ENCODE data around the gene GRK5. TPM values are rescaled to one million over a fixed set of nuclear protein-coding genes. Genes with fewer than 3 reads are reported as not detected.

GRK5 gene
- total RNA-seq, 1 donor from 2014 or later: 77.6 TPM

- Mint-ChIP-seq H3K4me1 (ENCODE audit: low read depth, unreplicated experiment) (peaks cover 13% of the 10 kb centered on the region), H3K4me3 (ENCODE audit: unreplicated experiment) (peak within 1 kb of the TSS; percentile 87), H3K27ac (ENCODE audit: unreplicated experiment) (peak within 1 kb of the TSS; percentile 24), H3K36me3 (ENCODE audit: unreplicated experiment) (no peaks in the 10 kb centered on the region), H3K27me3 (ENCODE audit: unreplicated experiment) (no peaks in the 10 kb centered on the region), H3K9me3 (ENCODE audit: unreplicated experiment) (peaks cover 7% of the 10 kb centered on the region)
- DNase-seq: peak; percentile 66
- TF ChIP-seq CTCF (IDR thresholded peaks at IDR 0.05; ENCODE audit: partially characterized antibody, unreplicated experiment): no peak
Measured at GRCh38 chr10:119165171-119166117, 41.9 kb upstream of the GRK5 start, which contains the start of gene SFXN4. SFXN4 (minus strand) TSS chr10:119165714; CDS start chr10:119165647, 67 bp downstream.

DNA sequence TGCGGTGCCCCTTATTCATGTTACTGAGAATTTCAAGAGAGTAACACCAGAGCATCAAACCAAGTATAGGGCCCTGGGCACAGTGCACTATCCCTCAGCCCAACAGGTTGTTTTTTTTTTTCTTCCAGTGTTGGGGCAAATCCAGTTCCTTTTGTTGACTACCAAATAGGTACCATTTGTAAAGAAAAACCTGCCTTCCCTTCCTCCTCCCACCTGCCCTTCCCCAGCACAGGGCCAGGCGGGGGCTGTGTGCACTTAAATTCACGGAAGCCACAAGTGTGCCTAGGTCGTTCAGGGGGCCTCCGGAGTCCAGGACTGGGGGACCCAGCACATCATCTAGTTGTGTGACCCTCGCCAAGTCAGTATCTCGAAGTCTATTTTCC is 41.3 kb upstream of the GRK5 start:
- DNase-seq: no peak
- TF ChIP-seq CTCF (IDR thresholded peaks at IDR 0.05; ENCODE audit: partially characterized antibody, unreplicated experiment): no peak
- Mint-ChIP-seq H3K36me3 (ENCODE audit: unreplicated experiment) (no peaks in the 10 kb centered on the region), H3K9me3 (ENCODE audit: unreplicated experiment) (peaks cover 7% of the 10 kb centered on the region), H3K27me3 (ENCODE audit: unreplicated experiment) (no peaks in the 10 kb centered on the region), H3K4me1 (ENCODE audit: low read depth, unreplicated experiment) (peaks cover 13% of the 10 kb centered on the region), H3K4me3 (ENCODE audit: unreplicated experiment) (peak overlapping the region; percentile 87), H3K27ac (ENCODE audit: unreplicated experiment) (peak overlapping the region; percentile 24)

DNA sequence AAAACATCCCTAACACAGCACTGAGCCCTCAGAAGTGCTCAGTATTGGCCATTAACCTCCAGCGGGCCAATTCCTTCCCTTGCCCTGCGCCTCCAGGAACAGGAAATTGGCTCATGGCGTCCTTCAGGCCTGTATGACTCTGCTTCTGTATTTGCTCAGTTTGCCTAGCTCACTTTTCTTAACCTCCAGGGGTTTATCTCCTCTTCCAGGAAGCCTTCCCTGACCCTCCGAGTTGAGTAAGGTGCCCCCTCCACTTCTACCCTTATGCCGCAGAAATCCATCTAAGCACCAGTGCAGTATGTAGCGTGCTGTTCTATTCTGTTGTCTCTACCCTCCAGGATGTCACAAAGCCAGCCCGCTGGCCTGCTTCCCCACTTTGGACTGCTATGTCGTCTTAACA is 40.8 kb upstream of the GRK5 start:
- no peak for DNase-seq
- peak overlapping the region; percentile 24 for H3K27ac Mint-ChIP-seq (ENCODE audit: unreplicated experiment)
- peaks cover 7% of the 10 kb centered on the region for H3K9me3 Mint-ChIP-seq (ENCODE audit: unreplicated experiment)
- H3K36me3 Mint-ChIP-seq (ENCODE audit: unreplicated experiment): no peaks in the 10 kb centered on the region
- no peak for TF ChIP-seq CTCF (IDR thresholded peaks at IDR 0.05; ENCODE audit: partially characterized antibody, unreplicated experiment)
- H3K4me1 Mint-ChIP-seq (ENCODE audit: low read depth, unreplicated experiment): peaks cover 13% of the 10 kb centered on the region
- H3K4me3 Mint-ChIP-seq (ENCODE audit: unreplicated experiment): peak overlapping the region; percentile 87
- H3K27me3 Mint-ChIP-seq (ENCODE audit: unreplicated experiment): no peaks in the 10 kb centered on the region

DNA sequence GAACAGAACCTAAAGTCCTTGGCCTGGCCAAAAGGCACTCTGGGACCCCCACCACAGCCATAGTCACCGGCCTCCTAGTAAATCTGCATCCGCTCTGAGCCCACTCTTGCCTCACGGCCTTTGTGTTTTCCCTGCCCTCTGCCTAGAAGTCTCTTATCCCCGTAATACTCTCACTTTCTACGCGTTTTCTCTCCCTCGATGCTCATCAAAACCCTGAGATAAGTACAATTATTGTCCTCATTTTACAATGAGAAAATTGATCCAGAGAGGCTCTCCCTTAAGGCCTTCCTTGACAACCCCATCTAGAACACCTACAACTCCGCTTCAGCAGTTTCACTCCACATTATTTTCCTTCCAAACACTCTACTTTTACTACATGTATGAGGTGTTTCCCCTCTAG is 40.3 kb upstream of the GRK5 start:
- no peak for DNase-seq
- H3K4me1 Mint-ChIP-seq (ENCODE audit: low read depth, unreplicated experiment): peaks cover 10% of the 10 kb centered on the region
- peak overlapping the region; percentile 24 for H3K27ac Mint-ChIP-seq (ENCODE audit: unreplicated experiment)
- peak overlapping the region; percentile 87 for H3K4me3 Mint-ChIP-seq (ENCODE audit: unreplicated experiment)
- no peaks in the 10 kb centered on the region for H3K27me3 Mint-ChIP-seq (ENCODE audit: unreplicated experiment)
- peaks cover 7% of the 10 kb centered on the region for H3K9me3 Mint-ChIP-seq (ENCODE audit: unreplicated experiment)
- no peaks in the 10 kb centered on the region for H3K36me3 Mint-ChIP-seq (ENCODE audit: unreplicated experiment)
- no peak for TF ChIP-seq CTCF (IDR thresholded peaks at IDR 0.05; ENCODE audit: partially characterized antibody, unreplicated experiment)

DNA sequence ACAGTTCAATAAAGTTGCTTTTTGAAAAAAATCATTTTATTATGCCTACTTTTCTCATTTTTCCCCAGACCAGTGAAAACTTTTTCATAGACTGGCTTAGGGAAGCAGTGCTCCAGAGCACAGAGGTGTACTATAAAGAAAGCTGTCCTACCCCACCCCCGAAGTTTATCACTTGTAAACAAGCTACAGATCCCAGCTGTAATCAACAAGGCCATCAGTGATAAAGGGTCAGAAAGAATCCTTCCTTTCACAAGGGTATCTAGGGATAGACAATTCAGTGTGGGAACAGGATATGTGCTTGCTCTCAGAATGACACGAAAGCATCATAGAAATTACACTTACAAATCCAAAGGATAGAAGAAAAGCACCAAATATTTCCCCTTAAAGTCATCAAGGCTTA is 33.3 kb upstream of the GRK5 start:
- H3K4me1 Mint-ChIP-seq (ENCODE audit: low read depth, unreplicated experiment): peaks cover 20% of the 10 kb centered on the region
- no peak for TF ChIP-seq CTCF (IDR thresholded peaks at IDR 0.05; ENCODE audit: partially characterized antibody, unreplicated experiment)
- H3K9me3 Mint-ChIP-seq (ENCODE audit: unreplicated experiment): peaks cover 10% of the 10 kb centered on the region
- H3K27ac Mint-ChIP-seq (ENCODE audit: unreplicated experiment): peak overlapping the region; percentile 43
- no peaks in the 10 kb centered on the region for H3K36me3 Mint-ChIP-seq (ENCODE audit: unreplicated experiment)
- H3K27me3 Mint-ChIP-seq (ENCODE audit: unreplicated experiment): peaks cover 6% of the 10 kb centered on the region
- DNase-seq: no peak
- H3K4me3 Mint-ChIP-seq (ENCODE audit: unreplicated experiment): no peak overlapping the region

Measured in glutamatergic neuron (in vitro differentiated cells).